CD4-positive, alpha-beta T cell treated with Interleukin-1 beta for 1 hour (primary cell): ENCODE results near the gene CRYM.

Experiments
- DNase-seq, 2 donors: peaks; one replicate each; pipeline ENCODE4 v3.0.0-alpha.2; 2020 to 2022

Gene CRYM

GRCh38 chr16:21242756-21243155 lies 35.3 kb downstream of the CRYM start:
- DNase-seq, result no peak

GRCh38 chr16:21239646-21240045 lies 38.4 kb downstream of the CRYM start:
- no peak for DNase-seq

GRCh38 chr16:21236831-21237230 lies 41.3 kb downstream of the CRYM start:
- no peak for DNase-seq

- no peak for DNase-seq
Observed at GRCh38 chr16:21235199-21235585, 42.9 kb downstream of the CRYM start.

GRCh38 chr16:21233521-21234150 lies 44.5 kb downstream of the CRYM start, which contains the start of gene ANKS4B:
Gene ANKS4B (plus strand): TSS chr16:21233699. CDS start chr16:21233738, 39 bp downstream.
- DNase-seq, result no peak

- no peak for DNase-seq
Observed at GRCh38 chr16:21233045-21233520, 45.0 kb downstream of the CRYM start.

GRCh38 chr16:21228361-21228872 lies 49.7 kb downstream of the CRYM start:
- no peak for DNase-seq

- no peak for DNase-seq
Observed at GRCh38 chr16:21227866-21228265, 50.2 kb downstream of the CRYM start.

GRCh38 chr16:21226749-21227148 lies 51.3 kb downstream of the CRYM start:
- DNase-seq, result no peak

GRCh38 chr16:21224800-21225199 lies 53.3 kb downstream of the CRYM start:
- DNase-seq, result no peak

GRCh38 chr16:21223787-21224186 lies 54.3 kb downstream of the CRYM start:
- DNase-seq, result no peak

GRCh38 chr16:21222495-21223337 lies 55.4 kb downstream of the CRYM start:
- no peak for DNase-seq

GRCh38 chr16:21219551-21219950 lies 58.5 kb downstream of the CRYM start:
- DNase-seq, result no peak

- no peak for DNase-seq
Observed at GRCh38 chr16:21218153-21218552, 59.9 kb downstream of the CRYM start.

- no peak for DNase-seq
Observed at GRCh38 chr16:21217121-21217520, 61.0 kb downstream of the CRYM start.

GRCh38 chr16:21214086-21214485 lies 64.0 kb downstream of the CRYM start:
- DNase-seq, result no peak

- no peak for DNase-seq
Observed at GRCh38 chr16:21211486-21211885, 66.6 kb downstream of the CRYM start, which contains the start of gene ZP2. Gene ZP2 (minus strand): TSS chr16:21211574. CDS start chr16:21211547, 27 bp downstream.
